HepG2 (cell line): Measurements from ENCODE around the gene TCEA3. TPM values are rescaled to one million over a fixed set of nuclear protein-coding genes. Genes with fewer than 3 reads are reported as not detected.

Source experiments
- ARID5B ChIP-seq: IDR thresholded peaks from 2 replicates; pipeline ENCODE4 v1.4.0; 2020; ENCODE audit warnings: mild to moderate bottlenecking, missing genetic modification reagents
- CBX5 ChIP-seq: sonication (generic); formaldehyde crosslinking; IDR thresholded peaks from 2 replicates; pipeline ENCODE4 v1.4.0; 2020; ENCODE audit warnings: missing genetic modification reagents, borderline replicate concordance
- ERF ChIP-seq: IDR thresholded peaks from 2 replicates; pipeline ENCODE4 v1.6.1; 2018; ENCODE audit warnings: missing biosample characterization, missing genetic modification reagents
- FIP1L1 ChIP-seq: fragments of 200-400 bp; formaldehyde crosslinking; IDR thresholded peaks from 2 replicates; pipeline ENCODE4 v1.6.1; 2018; ENCODE audit warnings: low read depth, mild to moderate bottlenecking, low read length, moderate library complexity, borderline replicate concordance; ENCODE audit not compliant: insufficient read depth
- FOSL2 ChIP-seq: sonication (generic); formaldehyde crosslinking; IDR thresholded peaks from 2 replicates; pipeline ENCODE4 v1.4.0; 2020; ENCODE audit warnings: missing genetic modification reagents
- HDAC1 ChIP-seq: sonication (generic); formaldehyde crosslinking; IDR thresholded peaks from 2 replicates; pipeline ENCODE4 v1.5.1; 2020; ENCODE audit warnings: mild to moderate bottlenecking, missing genetic modification reagents
- HOXA5 ChIP-seq: sonication (generic); formaldehyde crosslinking; IDR thresholded peaks from 2 replicates; pipeline ENCODE4 v1.4.0; 2020; ENCODE audit warnings: missing genetic modification reagents
- HOXA9 ChIP-seq: sonication (generic); formaldehyde crosslinking; IDR thresholded peaks from 2 replicates; pipeline ENCODE4 v1.8.1; 2022; ENCODE audit warnings: missing genetic modification reagents, mild to moderate bottlenecking, moderate library complexity, borderline replicate concordance
- KLF15 ChIP-seq: sonication (generic); formaldehyde crosslinking; IDR thresholded peaks from 2 replicates; pipeline ENCODE4 v1.8.1; 2023; ENCODE audit warnings: borderline replicate concordance, mild to moderate bottlenecking, inconsistent platforms, missing genetic modification reagents, mixed read lengths
- PRDM10 ChIP-seq: sonication (generic); formaldehyde crosslinking; IDR thresholded peaks from 2 replicates; pipeline ENCODE4 v1.4.0; 2020; ENCODE audit warnings: low read depth, missing genetic modification reagents
- SMC3 ChIP-seq: IDR thresholded peaks from 2 replicates; pipeline ENCODE4 v1.6.1; 2011; ENCODE audit warnings: low read length, improper control_type of control experiment
- ZNF460 ChIP-seq: sonication (generic); formaldehyde crosslinking; IDR thresholded peaks from 2 replicates; pipeline ENCODE4 v1.5.1; 2020; ENCODE audit warnings: missing genetic modification reagents, mild to moderate bottlenecking, borderline replicate concordance
- ZNF605 ChIP-seq: sonication (generic); formaldehyde crosslinking; IDR thresholded peaks from 2 replicates; pipeline ENCODE4 v1.8.0; 2022; ENCODE audit warnings: mild to moderate bottlenecking, missing genetic modification reagents
- ZNF761 ChIP-seq: sonication (generic); formaldehyde crosslinking; conservative IDR thresholded peaks from 2 replicates; pipeline ENCODE4 v1.4.0; 2020; ENCODE audit warnings: mild to moderate bottlenecking, missing genetic modification reagents
- polyA plus RNA-seq, 8 experiments: library from polyadenylated mRNA; depleted of rRNA in 3 of 8; stranded (reverse) in 7 of 8; unstranded in 1 of 8; fragments of >200 nt; fragmentation: Illumina TruSeq in 4 of 8; extraction: Trizol in 4 of 8; gene quantifications; 2 replicates each; pipeline versions ENCODE4 v1.2.1 to v1.2.3, GENCODE V29; 2011 to 2016; ENCODE audit warnings: low read depth in 4 of 8, missing spikeins in 1 of 8, mixed read lengths in 1 of 8; ENCODE audit not compliant: insufficient read depth in 1 of 8
- total RNA-seq, 5 experiments: library from RNA; depleted of rRNA; stranded (reverse); fragments of >200 nt; fragmentation: Illumina TruSeq; extraction: Trizol; gene quantifications; 2 replicates each; pipeline ENCODE4 v1.2.3, GENCODE V29; 2016; ENCODE audit warnings: low read depth in 1 of 5
- TF ChIP-seq, protein P1 (sequence below): sonication (generic); formaldehyde crosslinking; IDR thresholded peaks from 2 replicates; pipeline ENCODE4 v1.8.0; 2022; ENCODE audit warnings: mild to moderate bottlenecking, missing genetic modification reagents, moderate library complexity

The TCEA3 gene
- total and polyA plus RNA-seq, 2 of the 13 experiments (the other 11 are each of a cell fraction or from before 2014, with no cell fraction given): 55.5 to 84.6 TPM

- TF ChIP-seq KLF15 (0 out of 2 replicates have a peak, but pooled peaks have one; percentile 69), FIP1L1 (no peak), ARID5B (peak; percentile 11; the same call in 1 of the 2 replicates), CBX5 (CRISPR knock-in tag) (no peak), ERF (0 out of 2 replicates have a peak, but pooled peaks have one; percentile 23), ZNF605 (CRISPR knock-in tag) (peak; percentile 70; the same call in 1 of the 2 replicates), FOSL2 (CRISPR knock-in tag) (no peak), ZNF460 (no peak), HOXA9 (no peak), HDAC1 (peak; percentile 44; the same call in 1 of the 2 replicates), SMC3 (no peak), PRDM10 (CRISPR knock-in tag) (no peak), HOXA5 (CRISPR knock-in tag) (peak; percentile 80), ZNF761 (CRISPR knock-in tag) (peak; percentile 66; the same call in 1 of the 2 replicates)
- TF ChIP-seq, protein P1, sequence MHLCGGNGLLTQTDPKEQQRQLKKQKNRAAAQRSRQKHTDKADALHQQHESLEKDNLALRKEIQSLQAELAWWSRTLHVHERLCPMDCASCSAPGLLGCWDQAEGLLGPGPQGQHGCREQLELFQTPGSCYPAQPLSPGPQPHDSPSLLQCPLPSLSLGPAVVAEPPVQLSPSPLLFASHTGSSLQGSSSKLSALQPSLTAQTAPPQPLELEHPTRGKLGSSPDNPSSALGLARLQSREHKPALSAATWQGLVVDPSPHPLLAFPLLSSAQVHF: no peak
These were observed at the start of gene TCEA3 (continued) for GRCh38 chr1:23424293-23425192.
